Activated CD8-positive, alpha-beta memory T cell treated with anti-CD3 and anti-CD28 coated beads for 36 hours (primary cell): ENCODE measurements around the gene MMP21. TPM values are rescaled to one million over a fixed set of nuclear protein-coding genes. Genes with fewer than 3 reads are reported as not detected.

Experiments used
- CTCF ChIA-PET: fragments of 350-600 bp; sonication (Branson Sonifier 250); formaldehyde crosslinking; loops from one replicate; lab custom pipeline; 2021; ENCODE audit warnings: antibody characterized with exemption; lab: Charles Lee
- POLR2A ChIA-PET: fragments of 350-600 bp; sonication (Branson Sonifier 250); formaldehyde crosslinking; loops from one replicate; lab custom pipeline; 2021; ENCODE audit warnings: antibody characterized with exemption; lab: Charles Lee
- total RNA-seq, 2 experiments: library from RNA; stranded (reverse); gene quantifications; one replicate each; pipeline ENCODE4 v1.2.3, GENCODE V29; 2021

MMP21 gene
- total RNA-seq, 2 experiments from 2014 or later, result not detected

DNA sequence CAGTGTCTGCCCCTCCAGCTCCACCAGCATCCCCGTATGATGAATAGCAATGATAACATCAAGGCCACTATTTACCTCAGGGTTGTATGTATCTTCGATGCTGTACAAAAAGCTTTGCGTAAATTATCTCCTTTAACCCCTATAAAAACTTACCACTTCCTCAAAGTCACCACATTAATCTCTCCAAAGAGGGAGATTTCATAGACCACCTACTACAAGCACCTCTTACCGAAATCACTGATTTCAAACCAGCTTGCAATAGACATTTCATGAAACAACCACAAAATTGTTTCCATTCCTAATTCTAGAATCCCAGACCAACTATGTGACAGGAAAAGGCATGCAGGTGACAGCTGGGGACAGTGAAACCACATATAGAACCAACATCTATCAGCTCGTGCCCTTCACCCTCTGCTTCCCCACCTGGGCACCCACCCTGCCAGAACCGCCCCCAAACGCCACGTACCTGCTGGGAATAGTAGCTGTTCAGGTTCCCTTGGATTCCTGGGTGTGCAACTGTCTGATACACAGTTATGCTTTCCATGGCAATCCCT, 20.1 kb upstream of the MMP21 start:
- ChIA-PET POLR2A (no interaction called here), CTCF (no interaction called here)

DNA sequence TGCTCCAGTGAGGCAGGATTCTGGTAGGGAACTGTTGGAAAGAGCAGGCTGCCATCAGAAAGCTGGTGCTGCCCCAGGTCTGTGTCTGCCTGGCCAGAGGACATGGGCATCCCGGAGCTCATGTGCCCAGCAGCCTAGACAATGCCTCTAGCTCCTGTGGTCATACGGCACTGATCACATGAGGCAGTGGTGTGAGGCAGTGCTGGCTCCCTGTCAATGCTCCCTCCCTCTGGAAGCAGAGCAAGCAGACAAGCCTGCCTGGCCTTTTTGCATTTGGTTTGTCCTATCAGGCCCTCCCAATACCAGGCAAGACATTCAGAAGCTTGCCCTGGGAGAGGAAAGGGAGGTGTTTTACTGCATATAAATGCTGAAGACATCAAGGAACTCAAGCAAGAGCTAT, 19.5 kb upstream of the MMP21 start:
- POLR2A ChIA-PET, result no interaction called here
- CTCF ChIA-PET, result no interaction called here

DNA sequence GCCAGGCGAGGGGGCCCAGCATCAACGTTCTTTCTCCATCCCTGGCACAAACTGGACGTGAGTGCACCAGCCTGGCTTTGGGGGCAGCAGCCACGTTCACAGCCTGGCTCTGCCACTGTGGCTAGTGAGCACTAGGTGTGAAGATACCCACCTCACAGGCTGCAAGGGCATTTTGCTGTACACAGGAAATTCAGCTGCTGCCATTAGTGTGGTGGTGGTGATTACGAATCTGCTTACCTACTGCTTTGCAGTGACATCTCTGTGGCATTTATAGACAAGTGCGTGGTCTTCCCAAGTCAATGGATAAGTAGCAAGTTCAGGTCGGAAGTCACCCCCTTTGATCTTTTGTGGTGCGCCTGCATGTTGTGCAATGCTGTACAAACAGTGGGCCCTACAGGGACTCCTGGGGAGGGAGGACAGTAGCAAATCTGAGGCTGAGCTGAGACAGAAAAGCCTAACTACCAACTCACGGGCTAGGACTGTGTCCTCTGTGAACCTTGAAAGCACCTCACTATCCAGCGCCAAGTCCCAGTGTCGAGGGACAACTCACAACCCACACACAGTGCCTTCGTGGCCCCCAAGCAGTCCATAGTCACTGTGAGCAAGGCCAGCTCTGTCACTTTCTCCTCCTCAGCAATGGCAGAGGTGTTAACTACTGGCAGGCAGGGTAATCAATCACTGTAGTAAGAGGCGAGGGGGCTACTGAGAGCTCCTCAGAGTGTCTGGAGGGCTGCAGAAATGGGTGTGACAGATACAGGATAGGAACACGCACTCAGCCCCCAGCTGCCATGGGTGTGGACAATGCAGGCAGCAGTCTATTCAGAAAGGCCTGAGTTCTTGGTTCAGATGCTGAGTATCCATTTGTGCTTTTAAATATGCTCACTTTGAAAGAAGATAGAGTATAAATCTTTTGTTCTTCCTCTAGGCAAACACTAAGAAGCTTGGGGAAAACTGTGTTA, 17.0 kb upstream of the MMP21 start:
- CTCF ChIA-PET, result no interaction called here
- POLR2A ChIA-PET, result no interaction called here

DNA sequence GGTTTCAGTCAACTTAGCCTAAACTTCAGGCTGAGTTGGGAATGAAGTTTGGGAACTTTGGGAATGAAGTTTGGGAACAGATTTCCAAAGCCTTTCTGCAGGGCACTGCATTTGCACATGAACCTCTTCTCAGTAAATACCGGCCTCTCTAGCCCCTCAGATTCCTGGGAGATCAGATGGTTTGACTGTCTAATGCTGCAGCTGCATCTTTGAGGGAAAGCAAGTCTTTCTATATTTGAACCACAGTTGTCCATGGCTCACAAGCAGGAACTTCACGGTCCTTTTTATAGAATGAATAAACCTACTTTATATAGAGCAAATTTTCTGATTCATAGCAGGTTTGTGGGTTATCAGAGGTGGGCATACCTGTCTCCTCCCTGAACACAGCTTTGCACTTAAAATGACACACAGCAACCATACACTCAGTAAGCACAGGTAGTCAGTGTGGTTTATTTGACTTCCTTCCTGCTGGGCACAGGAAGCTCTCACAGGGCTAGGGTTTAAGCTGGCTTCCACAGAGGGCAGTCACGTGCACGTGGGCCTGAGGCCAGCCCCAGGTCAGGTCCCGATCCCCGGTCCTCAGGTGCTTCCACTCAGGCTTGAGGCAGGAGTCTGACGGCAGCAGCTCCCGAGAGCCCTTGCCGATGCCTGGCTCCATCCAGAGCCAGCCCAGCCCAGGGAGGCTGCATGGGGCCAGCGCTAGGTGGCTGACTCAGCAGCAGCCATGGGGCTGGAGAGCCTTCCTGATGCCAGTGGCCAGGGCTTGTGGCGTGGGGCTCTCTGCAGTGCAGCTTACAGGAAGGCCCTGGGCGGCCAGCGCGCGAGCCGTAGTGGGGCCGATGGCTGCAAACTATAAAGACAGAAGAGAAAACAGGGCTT, 12.8 kb upstream of the MMP21 start:
- POLR2A ChIA-PET, result no interaction called here
- CTCF ChIA-PET, result no interaction called here

DNA sequence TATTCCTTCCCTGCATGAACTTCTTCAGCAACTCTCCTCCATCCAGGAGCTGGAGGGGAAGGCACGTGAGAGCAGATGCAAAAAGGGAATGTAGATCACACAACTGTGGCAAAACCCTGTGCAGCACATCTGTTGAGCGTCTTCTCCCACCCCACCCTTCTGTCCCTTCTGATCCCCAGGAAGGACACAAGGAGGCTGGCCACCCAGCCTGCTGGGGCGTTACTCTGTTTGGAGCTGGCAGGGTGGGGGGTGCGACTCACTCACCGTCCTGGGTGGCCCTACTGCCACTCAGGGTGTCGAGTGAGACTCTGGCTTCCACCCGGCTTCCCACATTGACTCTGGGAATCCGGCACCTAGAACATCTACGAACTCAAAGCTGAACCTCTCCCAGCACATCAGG, 10.2 kb upstream of the MMP21 start:
- ChIA-PET CTCF (no interaction called here), POLR2A (no interaction called here)

DNA sequence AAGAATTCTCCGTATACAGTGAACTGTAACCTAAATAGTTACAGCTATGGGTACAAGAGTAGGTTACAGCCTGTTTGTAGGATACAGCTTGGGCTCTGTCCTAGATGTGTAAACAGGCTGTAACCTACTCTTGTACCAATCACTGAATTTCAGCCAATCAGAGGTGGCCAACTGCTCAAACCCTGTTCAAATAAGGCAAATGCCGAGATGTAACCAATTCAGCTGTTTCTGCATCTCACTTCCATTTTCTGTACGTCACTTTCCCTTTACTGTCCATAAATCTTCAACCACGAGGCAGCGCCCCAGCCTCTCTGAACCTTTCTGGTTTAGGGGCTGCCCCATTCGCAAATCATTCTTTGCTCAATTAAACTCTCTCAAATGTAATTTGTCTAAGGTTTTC, 8.3 kb upstream of the MMP21 start:
- ChIA-PET CTCF (no interaction called here), POLR2A (no interaction called here)

DNA sequence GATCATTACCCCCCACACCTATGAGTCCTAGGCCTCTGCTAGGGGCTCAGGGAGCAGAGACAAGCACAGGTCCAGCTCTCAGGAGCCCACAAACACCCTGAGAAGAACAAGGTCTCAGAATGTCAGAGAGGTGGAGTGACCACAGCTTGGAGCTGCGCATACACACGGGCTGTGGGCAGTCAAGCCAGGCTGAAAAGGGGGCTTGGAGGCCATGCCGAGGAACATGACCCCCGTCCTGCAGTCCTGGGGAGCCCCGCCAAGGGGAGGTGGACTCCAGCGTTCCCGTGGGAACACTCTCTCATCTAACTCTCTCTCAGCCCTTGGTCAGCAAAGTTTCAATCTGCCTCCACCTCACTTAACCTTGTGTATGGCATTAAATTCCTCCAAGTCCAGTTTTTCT, 7.8 kb upstream of the MMP21 start:
- CTCF ChIA-PET, result interaction anchor here (0.6 kb wide), 1 partner anchor 75 kb away, joined by 3 read pairs; no protein-coding TSS in a partner anchor
- POLR2A ChIA-PET, result no interaction called here

DNA sequence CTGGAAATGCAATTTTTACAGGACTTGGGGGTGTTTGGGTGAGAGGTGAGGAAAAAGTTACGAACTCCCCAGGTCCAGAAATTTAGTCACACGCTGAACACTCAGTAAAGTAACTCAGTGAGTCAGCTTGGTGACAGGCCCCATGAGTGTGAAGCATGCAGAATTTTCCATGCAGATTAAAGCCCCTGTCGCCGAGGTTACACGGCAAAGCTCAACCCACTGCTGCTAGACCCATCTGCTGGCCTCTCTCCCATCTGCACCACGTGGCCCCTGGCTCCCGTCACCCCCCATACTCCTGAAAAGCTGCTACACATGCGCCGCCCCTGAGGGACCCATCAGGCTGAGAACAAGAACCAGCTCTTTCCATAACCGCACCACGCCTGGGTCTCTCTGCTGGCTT, 7.0 kb upstream of the MMP21 start:
- CTCF ChIA-PET, result no interaction called here
- POLR2A ChIA-PET, result no interaction called here

DNA sequence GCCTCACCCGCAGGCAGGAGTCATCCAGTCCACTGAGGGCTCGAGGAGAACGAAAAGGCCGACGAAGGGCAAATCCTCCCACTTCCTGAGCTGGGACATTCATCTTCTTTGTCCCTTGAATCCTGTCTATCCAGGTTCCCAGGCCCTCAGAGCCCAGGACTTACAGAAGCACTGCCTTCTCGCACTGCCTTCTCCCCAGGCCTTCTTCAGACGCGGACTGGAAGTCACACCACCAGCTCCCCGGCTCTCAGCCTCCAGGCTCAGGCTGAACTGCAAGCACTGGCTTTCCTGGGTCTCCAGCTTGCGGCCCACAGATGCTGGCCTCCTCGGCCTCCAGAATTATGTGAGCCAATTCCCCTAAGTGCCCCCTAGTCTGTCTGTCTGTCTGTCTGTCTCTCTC, 6.4 kb upstream of the MMP21 start:
- ChIA-PET CTCF (no interaction called here), POLR2A (no interaction called here)

DNA sequence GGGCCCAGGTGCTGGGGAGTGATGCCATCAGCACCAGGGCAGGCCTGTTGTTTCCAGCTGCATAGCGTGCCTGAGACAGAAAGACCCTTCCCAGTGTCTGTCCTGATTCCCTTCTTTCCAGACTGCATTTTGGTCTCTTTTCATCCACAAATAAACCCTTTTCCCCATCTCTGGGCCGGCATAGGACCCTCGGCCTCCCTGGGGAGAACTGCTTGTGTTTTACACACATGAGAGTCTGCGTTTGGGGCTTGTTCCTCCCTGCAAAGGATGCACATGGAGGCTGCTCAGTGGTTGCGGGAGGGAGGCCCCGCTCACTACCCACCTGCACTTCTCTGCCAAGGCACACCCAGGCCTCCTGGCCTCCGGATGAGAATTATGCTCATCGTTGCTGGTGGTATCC, 5.8 kb upstream of the MMP21 start:
- ChIA-PET CTCF (no interaction called here), POLR2A (no interaction called here)

DNA sequence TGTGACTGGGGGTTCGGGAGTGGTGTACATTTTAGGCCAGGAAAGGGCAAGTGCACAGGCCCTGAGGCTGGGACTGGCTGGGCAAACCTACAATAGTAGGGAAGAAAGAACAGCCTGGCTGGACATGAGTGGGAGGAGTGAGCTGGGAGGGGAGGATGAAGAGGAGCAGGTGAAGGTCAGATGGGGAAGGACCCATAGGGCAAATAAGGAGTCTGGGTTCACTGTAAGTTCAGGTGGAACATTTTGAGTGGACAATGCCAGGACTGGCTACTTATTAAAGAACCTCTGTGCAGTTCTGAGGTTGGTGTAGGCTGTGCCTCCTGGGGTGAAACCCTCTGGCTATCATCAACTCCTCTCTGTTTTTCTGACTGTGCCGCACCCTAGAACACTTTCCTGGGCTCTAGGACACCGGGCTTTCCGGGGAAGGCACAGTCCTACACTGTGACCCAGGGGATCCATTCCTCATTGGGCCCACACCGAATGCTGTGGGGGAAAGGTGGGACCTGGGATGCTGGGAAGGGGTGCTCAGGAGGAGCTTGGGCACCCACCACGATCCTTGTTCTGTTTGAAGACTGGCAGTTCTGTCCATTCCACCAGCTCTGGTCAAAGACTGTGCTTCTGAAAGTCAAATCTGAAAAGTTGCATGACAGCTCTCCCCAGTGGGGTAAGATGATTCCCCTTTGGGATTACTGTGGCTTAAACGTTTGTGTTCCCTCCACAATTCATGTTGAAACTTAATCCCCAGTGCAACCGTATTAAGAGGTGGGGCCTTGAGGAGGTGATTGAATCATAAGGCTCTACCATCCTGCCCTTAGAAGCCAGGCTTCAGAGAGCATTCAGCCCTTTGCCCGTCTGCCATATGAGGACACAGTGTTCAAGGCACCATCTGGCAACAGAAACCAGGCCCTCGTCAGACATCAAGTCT, 4.0 kb upstream of the MMP21 start:
- ChIA-PET CTCF (no interaction called here), POLR2A (no interaction called here)

DNA sequence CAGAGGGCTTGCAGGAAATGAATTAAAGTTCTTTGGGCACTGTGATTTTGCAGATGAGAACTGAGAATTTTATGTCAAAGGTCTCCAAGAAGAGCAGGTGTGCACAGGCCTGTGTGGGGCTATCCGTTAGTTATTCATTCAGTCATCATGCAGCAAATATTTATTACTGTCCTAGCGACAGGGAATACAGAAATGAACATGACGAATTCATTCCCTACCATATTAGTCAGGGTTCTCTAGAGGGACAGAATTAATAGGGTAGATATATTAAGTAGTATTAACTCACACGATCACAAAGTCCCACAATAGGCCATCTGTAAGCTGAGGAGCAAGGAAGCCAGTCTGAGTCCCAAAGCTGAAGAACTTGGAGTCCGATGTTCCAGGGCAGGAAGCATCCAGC, 2.9 kb upstream of the MMP21 start:
- POLR2A ChIA-PET, result no interaction called here
- CTCF ChIA-PET, result no interaction called here

DNA sequence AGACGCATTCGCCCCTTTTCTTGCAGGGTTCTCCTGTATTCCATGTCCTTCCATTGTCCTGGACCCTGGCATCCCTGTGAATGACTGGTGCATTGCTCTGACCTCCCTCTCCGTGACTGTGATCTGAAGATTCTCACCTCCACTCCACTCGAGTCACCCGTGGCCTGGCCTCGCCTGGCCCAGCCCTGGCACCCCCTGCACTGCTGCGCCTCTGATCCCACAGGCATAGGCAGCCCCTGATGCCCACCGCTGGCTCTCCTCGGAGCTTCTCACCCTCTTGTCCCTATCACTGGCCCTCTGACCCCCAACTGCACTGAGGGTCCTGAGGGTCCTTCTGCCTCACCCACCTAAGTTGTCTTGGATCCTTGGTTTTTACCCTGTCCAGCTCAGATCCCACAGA, 2.2 kb upstream of the MMP21 start:
- POLR2A ChIA-PET, result no interaction called here

DNA sequence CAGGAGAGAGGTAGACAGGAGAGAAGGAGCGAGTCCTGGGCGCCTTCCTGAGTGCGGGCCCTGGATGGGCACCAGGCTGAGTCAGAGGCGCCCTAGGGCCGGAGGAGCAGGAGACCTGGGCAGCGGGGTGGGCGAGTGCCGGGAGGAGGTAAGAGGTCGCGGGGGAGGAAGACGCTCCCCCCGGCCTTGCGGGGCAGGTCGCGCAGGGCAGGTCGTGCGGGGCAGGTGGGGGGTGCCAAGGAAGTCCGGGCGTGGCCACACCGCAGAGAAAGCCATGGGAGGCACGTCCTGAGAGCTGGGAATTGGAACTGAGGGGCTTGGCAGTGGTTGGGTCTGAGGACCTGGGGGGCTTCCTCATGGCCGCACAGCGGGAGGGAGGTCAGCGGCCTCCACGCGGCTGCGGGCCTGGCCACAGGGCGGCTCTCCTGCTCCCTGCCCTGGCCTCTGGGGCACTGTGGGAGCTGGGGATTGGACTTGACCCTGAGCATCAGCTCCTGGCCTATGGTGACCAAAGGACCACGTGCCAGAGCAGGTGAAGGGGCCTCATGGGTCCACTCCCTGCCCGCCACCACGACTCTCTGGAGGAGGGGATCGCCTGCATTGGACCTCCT, 935 bp downstream of the MMP21 start:
- ChIA-PET CTCF (no interaction called here), POLR2A (no interaction called here)

More for the DNA sequence above, 2.2 kb upstream of the MMP21 start:
- CTCF ChIA-PET, result no interaction called here

DNA sequence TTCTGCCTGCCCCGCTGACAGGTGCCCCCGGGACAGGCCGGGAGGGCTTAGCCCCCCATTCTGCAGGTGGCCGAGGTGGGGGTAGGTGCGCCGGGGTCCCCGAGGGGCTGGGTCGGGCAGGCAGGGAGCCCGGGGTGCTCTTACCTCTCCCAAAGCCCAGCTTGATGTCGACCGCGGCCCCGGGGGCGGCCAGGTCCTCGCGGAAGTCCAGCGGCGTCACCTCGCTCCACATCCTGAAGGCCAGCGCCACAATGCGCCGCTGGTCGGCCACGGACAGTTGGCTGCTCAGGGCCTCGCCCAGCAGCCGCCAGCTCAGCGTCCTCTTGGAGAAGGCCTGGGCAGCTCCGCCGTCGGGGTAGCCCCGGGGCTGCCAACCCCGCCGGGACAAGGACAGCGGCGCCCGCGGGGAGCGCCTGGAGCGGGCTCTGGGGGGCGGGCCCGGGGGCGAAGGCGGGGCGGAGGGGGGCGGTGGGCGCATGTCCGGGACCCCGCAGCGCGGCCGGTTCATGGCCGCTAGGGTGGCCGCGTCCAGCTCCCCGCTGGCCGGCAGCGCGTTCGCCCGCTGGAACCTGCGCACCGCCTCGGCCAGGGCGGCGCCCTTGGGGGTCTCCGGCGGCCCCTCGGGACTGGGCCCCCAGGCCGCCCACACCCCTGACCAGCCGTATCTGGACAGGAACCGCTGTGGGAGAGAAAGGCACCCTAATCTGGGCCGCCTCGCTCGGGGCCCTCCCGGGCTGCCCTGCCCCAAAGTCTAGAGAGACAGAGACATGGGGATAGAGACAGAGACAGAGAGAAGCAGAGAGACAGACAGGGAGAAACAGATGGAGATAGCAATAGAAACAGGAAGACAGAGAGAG, 1.7 kb downstream of the MMP21 start:
- ChIA-PET CTCF (no interaction called here), POLR2A (no interaction called here)

DNA sequence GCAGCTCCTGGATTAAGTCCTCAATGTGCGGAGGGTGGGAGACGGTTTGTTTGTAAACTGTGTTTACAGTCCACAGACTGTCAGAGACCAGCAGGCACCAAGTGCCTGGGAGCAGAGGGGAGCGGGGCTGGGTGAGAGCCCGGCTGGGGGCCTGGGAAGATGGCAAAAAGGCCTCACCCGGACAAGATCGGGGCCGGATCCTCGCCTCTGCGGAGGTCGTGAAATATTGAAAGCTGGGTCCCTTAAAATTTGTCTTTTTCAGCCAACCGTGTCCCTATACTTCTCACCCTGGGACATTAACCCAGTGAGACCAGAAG, 2.8 kb downstream of the MMP21 start:
- CTCF ChIA-PET, result no interaction called here

DNA sequence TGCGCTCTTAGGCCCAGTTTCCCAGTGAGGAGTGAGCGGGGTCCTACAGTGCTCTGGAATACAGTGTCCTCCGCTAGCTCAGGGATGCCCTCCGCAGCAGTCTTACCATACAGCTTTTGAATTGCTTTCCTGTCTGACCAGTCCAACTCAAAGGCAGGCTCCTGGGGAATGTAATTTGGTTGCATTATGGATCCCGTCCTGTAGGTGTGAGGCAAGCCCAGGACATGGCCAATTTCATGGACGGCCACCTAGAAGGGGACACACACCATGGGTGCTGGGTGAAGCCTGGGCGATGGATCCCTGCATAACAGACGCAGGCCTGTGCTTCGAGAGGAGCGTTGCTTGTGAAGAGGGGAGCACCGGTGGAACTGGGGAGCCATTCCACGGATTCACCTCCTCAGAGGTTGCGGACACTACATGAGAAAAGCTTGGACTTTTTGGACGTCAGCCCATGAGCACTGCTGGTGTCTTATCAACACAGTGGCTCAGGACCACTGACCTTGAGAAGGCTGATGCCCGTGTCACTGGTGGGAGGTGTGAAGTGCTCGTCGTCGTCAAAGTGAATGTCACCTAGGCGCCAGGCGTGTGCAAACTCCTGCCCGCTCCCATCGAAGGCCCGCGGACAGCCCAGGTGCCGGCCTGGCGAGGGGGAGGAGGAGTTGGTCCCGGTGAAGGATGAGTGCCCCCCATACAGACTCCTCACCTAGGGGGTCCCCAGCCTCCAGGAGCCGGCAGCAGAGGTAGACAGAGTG, 3.3 kb downstream of the MMP21 start:
- POLR2A ChIA-PET, result no interaction called here
- CTCF ChIA-PET, result no interaction called here

More for the DNA sequence above, 2.8 kb downstream of the MMP21 start:
- POLR2A ChIA-PET, result no interaction called here
